M059J (cell line): ENCODE measurements around the gene CBLIF. TPM values are rescaled to one million over a fixed set of nuclear protein-coding genes. Genes with fewer than 3 reads are reported as not detected.
"Not testable (repeated sequence)": the region's sequence is repeated elsewhere in the genome, so short reads cannot be mapped to it uniquely, and the experiment has no call there.

Experiments used
- DNase-seq: peaks from one replicate; pipeline ENCODE4 v3.0.0-alpha.2; 2012; ENCODE audit warnings: low read depth
- total RNA-seq: library from RNA; depleted of rRNA; stranded (reverse); fragments of >200 nt; shearing (Covaris generic); gene quantifications from 2 replicates; pipeline ENCODE4 v1.2.3, GENCODE V29; 2014; rRNA removed

Gene CBLIF
- not detected in 2 replicates for total RNA-seq

- no peak for DNase-seq
Measured at GRCh38 chr11:59845399-59845798, at the start of gene CBLIF. Gene CBLIF (minus strand): TSS chr11:59845499. CDS start chr11:59845453, 46 bp downstream.

DNA sequence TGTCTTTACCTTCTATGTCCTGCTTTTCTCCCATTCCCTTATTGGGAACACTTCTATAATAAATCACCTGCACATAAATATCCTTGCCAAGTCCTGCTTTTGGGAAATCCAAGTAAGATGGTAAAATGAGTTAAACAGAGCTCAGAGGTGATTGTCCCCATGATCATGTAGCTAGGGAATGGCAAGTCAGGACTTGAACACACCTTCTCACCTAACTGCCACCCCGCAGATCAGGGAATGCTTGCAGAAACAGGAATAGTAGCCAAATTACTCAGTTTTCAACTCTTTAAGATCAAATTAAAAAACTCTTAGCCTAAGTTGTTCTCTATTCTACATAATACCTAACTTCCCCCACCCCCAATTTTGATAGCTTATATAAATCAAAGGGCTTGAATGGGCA, 49.3 kb upstream of the CBLIF start:
- DNase-seq, result no peak

DNA sequence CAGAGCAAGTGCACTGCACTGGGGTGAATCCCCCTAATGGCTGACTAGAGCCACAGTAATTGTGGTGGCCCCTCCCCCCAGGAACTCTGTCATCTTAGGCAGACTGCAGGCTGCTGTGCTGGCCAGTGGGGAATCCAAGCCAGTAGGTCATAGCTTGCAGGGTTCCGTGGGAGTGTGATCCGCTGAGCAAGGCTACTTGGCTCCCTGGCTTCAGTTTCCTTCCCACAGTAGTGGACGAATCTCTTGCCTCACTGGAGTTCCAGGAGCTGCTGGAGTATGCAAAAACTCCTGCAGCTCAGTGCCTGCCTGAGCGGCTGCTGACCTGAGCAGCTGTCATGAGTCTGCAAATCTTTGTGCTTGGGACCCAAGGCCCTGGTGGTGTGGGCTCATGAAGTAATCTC, 46.5 kb upstream of the CBLIF start:
- peak; percentile 60 for DNase-seq

DNA sequence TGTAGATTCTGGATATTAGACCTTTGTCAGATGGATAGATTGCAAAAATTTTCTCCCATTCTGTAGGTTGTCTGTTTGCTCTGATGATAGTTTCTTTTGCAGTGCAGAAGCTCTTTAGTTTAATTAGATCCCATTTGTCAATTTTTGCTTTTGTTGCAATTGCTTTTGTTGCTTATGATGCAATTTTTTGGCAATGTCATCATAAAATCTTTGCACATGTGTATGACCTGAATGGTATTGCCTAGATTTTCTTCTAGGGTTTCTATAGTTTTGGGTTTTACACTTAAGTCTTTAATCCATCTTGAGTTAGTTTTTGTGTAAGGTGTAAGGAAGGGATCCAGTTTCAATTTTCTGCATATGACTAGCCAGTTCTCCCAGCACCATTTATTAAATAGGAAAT, 41.9 kb upstream of the CBLIF start:
- not testable (repeated sequence) for DNase-seq

DNA sequence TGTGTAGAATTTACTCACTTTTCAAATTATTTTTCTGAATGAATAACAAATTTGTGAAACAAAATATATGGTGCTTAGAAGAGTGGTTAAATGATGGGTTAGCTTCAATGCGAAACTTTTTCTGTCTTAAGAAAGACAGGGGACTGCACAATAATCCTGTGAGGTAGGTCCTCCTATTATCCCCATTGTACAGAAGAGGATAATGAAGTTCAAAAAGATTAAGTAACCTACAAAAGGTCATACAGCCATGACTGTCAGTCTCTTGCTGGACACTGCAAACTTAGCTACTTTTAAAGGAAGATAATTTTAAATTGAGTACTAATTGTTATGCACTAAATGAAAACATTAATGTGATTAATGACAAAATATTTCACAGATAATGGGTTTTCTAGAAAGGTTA, 38.3 kb upstream of the CBLIF start:
- no peak for DNase-seq

DNA sequence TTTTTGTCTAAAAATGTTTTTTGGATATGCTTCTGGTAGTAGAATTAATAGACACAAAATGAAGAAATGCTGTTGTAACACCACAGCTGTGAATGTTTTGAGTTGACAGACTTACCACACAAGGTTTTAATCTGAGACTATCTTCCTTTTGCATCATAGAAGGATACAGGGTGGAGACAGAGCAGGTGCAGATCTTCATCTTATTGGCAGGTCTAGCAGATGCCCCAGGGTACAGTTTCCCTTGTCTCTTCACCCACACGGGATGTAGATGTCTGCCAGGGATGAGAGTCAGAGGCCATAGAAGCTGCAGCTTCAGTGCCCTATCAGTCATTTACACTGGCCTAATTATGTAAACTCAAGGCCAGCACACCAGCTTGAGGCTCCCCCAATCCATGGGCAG, 34.3 kb upstream of the CBLIF start:
- no peak for DNase-seq

DNA sequence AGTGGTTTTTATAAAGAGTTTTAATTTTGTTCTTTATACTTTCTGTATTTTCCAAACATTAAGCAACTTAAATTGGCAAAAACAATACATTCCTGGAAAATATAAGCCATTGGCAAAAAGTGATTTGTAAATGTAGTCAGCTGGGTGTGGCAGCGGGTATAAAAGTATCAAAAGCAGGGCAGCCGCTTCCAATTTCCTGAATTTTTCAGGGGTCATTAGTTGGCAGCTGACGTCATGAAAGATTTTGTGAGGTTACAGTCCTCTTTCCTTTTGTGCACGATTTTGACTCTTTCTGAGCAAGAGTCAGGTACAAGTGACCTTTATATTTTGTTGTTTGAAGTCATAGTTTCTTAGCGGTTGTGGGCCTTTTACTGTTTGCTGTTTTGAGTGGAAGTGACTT, 33.3 kb upstream of the CBLIF start, which contains the start of gene OOSP3:
Gene OOSP3 (plus strand): TSS at position 208 of the 400 bp plus-strand sequence. CDS start 27 bp downstream, at position 235.
- no peak for DNase-seq

DNA sequence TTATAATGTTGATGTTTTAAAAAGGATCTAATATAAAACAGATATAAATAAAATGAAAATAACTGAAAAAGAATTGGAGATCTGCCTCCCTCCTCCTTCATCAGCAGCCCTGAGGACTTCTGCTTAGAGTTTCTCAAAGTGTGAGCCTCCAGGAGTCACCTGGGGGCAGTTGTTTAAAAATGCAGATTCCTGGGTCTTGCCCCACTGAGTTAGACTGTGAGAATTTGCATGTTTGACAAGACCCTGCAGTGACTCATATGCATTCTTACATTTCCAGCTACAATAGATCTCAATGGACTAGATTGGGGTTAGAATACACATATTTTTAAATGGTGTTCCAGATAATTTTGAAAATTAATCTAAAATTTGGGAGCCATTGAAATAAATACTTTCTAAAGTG, 32.5 kb upstream of the CBLIF start:
- no peak for DNase-seq

GRCh38 chr11:59877325-59877724, 32.0 kb upstream of the CBLIF start:
- no peak for DNase-seq

GRCh38 chr11:59875856-59876519, 30.7 kb upstream of the CBLIF start:
- no peak for DNase-seq

- DNase-seq, result no peak
Measured at GRCh38 chr11:59872076-59872475, 26.8 kb upstream of the CBLIF start.

DNA sequence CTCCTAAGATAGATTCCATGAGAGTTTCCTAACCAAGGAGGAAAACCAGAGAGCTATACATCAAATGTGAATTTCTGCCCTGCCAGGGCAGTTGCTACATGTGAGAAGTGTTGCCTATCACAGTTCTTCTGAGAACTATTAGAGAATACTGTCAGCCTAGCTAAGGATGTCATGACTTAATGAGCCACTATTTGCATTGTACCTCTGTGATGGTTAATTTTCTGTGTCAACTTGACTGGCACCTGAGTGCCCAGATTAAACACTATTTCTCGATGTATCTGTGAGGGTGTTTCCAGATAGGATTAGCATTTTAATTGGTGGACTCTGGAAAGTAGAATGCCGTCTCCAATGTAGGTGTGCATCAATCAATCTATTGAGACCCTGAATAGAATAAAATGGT, 22.6 kb upstream of the CBLIF start:
- DNase-seq, result no peak

GRCh38 chr11:59866836-59867235, 21.5 kb upstream of the CBLIF start:
- DNase-seq, result no peak

DNA sequence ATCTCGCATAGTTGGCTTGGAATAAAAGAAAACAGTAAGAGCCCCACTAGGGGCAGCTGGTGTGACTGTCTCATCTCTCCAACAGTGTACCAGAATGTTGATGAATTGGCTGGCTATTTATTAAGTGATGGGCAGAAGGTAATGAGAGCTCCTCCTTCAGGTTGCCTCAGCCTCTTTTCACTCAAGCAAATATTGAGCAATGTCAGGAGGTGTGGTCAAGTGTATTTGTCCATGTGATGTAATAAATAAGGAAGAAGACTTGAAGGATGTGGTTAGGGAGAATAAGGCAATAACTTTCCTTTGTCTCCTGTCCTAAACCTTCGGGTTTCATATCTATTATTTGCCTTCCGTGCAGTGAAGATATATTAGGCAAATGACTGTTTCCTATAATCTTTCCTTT, 21.1 kb upstream of the CBLIF start, which contains the start of gene TCN1:
Gene TCN1 (minus strand): TSS at position 91 of the 400 bp plus-strand sequence. CDS start 17 bp downstream, at position 74.
- DNase-seq, result peak; percentile 51

DNA sequence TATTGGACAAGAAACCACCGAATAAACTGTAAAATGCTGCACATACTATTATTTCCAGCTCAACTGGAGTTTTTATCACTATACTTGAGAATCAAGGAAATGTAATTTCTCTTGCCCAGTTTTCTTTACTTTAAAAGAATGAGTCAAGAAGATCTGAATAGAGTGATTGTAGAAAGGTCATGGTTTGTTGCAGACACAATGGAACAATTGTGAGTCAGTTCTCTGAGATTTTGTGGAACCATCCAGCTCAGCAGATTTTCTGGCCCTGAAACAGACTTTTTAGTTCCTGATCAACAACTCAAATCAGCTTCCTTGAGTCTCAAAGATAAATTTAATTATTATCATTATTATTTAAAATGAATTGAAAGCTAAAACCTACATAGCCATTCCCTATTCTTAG, 19.7 kb upstream of the CBLIF start:
- peak; percentile 62 for DNase-seq

GRCh38 chr11:59862252-59862651, 17.0 kb upstream of the CBLIF start:
- DNase-seq, result no peak

- no peak for DNase-seq
Measured at GRCh38 chr11:59859673-59860072, 14.4 kb upstream of the CBLIF start.

DNA sequence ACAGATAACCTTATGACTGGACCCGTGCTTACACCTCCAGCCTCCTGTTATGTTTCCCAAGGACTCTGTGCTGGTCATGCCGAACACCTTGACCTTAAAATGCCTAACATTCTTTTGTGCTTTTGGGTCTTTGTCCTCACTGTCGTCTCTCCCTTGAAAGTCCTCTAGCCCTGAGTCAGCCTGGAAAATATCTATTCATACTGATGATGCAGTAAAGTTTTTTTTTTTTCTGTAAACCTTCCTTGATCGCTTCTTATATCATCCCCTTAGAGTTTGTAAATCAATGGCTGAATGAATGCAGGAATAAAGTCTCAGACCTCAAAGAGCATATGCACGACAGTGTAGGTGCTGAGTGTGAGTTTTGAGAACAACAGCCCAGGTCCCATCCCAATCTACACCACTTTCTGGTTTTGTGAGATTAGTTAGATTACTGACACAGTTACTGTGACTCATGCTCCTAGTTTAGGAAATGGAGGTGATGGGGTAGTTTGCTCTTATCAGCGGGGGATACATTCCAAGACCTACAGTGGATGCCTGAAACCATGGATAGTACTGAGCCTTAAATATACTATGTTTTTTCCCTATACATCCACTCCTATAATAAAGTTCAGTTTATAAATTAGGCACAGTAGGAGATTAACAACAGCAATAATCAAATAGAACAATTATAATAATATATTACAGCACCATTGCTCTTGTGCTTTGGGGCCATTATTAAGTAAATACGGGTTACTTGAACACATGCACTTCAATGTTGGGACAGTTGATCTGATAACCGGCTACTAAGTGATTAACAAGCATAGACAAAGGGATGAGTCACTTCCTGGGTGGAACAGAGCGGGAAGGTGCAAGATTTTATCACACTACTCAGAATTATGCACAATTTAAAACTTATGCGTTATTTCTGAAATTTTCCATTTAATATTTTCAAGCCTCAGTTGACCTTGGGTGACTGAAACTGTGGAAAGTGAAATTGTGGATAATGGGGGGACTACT, 12.4 kb upstream of the CBLIF start:
- DNase-seq, result peak; percentile 80

GRCh38 chr11:59854871-59855270, 9.6 kb upstream of the CBLIF start:
- DNase-seq, result no peak

DNA sequence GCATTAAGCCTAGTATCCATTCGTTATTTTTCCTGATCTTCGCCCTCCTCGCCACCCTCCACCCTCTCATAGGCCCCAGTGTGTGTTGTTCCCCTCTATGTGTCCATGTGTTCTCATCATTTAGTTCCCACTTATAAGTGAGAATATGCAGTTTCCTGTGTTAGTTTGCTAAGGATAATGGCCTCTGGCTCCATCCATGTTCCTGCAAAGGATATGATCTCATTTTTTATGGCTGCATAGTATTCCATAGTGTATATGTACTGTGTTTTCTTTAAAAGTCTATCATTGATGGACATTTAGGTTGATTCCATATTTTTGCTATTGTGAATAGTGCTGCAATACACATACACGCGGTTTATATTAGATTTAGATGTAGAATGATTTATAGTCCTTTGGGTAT, 6.1 kb upstream of the CBLIF start:
- DNase-seq, result not testable (repeated sequence)

GRCh38 chr11:59849551-59849950, 4.3 kb upstream of the CBLIF start:
- DNase-seq, result not testable (repeated sequence)

- no peak for DNase-seq
Measured at GRCh38 chr11:59849129-59849528, 3.8 kb upstream of the CBLIF start.

GRCh38 chr11:59848439-59848838, 3.1 kb upstream of the CBLIF start:
- not testable (repeated sequence) for DNase-seq
